MG63 (cell line): ENCODE data around the gene TTC27. TPM values are rescaled to one million over a fixed set of nuclear protein-coding genes. Genes with fewer than 3 reads are reported as not detected.
A peak's percentile ranks its signal among the peaks of the same experiment; 100 is the strongest.

Source experiments
- DNase-seq: peaks from one replicate; pipeline ENCODE4 v3.0.0-alpha.2; 2020
- H3K27me3 ChIP-seq: fragments of 250-450 bp; sonication (Bioruptor Pico); 2 replicates; pipeline ENCODE4 v1.5.1; 2020; ENCODE audit warnings: mild to moderate bottlenecking, moderate library complexity
- H3K36me3 ChIP-seq: fragments of 250-450 bp; sonication (Bioruptor Pico); 2 replicates; pipeline ENCODE4 v1.5.1; 2020; ENCODE audit warnings: mild to moderate bottlenecking, moderate library complexity
- H3K4me3 ChIP-seq: fragments of 250-450 bp; sonication (Bioruptor Pico); 2 replicates; pipeline ENCODE4 v1.5.1; 2020; ENCODE audit warnings: mild to moderate bottlenecking, moderate library complexity
- H3K9me3 ChIP-seq: fragments of 250-450 bp; sonication (Bioruptor Pico); 2 replicates; pipeline ENCODE4 v1.5.1; 2020; ENCODE audit warnings: mild to moderate bottlenecking, moderate library complexity
- total RNA-seq: library from RNA; depleted of rRNA; stranded (reverse); fragments of >200 nt; shearing (Covaris generic); gene quantifications from 2 replicates; pipeline ENCODE4 v1.2.3, GENCODE V29; 2014; ENCODE audit warnings: low replicate concordance

TTC27 gene
- total RNA-seq, 1 experiment from 2014 or later: 63.8 TPM

GRCh38 chr2:32647180-32647651, 19.4 kb downstream of the TTC27 start:
- no peaks in the 10 kb centered on the region for H3K27me3 ChIP-seq
- no peak overlapping the region for H3K4me3 ChIP-seq
- peaks cover 49% of the 10 kb centered on the region for H3K36me3 ChIP-seq
- H3K9me3 ChIP-seq: no peaks in the 10 kb centered on the region
- peak; percentile 3 for DNase-seq

- peaks cover 36% of the 10 kb centered on the region for H3K36me3 ChIP-seq
- no peaks in the 10 kb centered on the region for H3K9me3 ChIP-seq
- H3K4me3 ChIP-seq: no peak overlapping the region
- no peaks in the 10 kb centered on the region for H3K27me3 ChIP-seq
- no peak for DNase-seq
These were observed 24.8 kb downstream of the TTC27 start for GRCh38 chr2:32652555-32653209.

GRCh38 chr2:32656069-32656468, 28.2 kb downstream of the TTC27 start:
- peaks cover 31% of the 10 kb centered on the region for H3K36me3 ChIP-seq
- DNase-seq: no peak
- no peaks in the 10 kb centered on the region for H3K9me3 ChIP-seq
- no peak overlapping the region for H3K4me3 ChIP-seq
- no peaks in the 10 kb centered on the region for H3K27me3 ChIP-seq

GRCh38 chr2:32663864-32664263, 36.0 kb downstream of the TTC27 start:
- peaks cover 17% of the 10 kb centered on the region for H3K36me3 ChIP-seq
- no peaks in the 10 kb centered on the region for H3K27me3 ChIP-seq
- H3K9me3 ChIP-seq: no peaks in the 10 kb centered on the region
- H3K4me3 ChIP-seq: no peak overlapping the region
- DNase-seq: no peak

GRCh38 chr2:32666704-32667103, 38.9 kb downstream of the TTC27 start:
- H3K27me3 ChIP-seq: no peaks in the 10 kb centered on the region
- no peaks in the 10 kb centered on the region for H3K9me3 ChIP-seq
- DNase-seq: no peak
- H3K4me3 ChIP-seq: no peak overlapping the region
- H3K36me3 ChIP-seq: peaks cover 12% of the 10 kb centered on the region

GRCh38 chr2:32668254-32668653, 40.4 kb downstream of the TTC27 start:
- Histone ChIP-seq H3K36me3 (peaks cover 22% of the 10 kb centered on the region), H3K4me3 (no peak overlapping the region), H3K9me3 (no peaks in the 10 kb centered on the region), H3K27me3 (no peaks in the 10 kb centered on the region)
- no peak for DNase-seq

GRCh38 chr2:32671885-32672533, 44.2 kb downstream of the TTC27 start:
- H3K36me3 ChIP-seq: peaks cover 23% of the 10 kb centered on the region
- DNase-seq: no peak
- no peak overlapping the region for H3K4me3 ChIP-seq
- H3K9me3 ChIP-seq: no peaks in the 10 kb centered on the region
- H3K27me3 ChIP-seq: no peaks in the 10 kb centered on the region

GRCh38 chr2:32678825-32679224, 51.0 kb downstream of the TTC27 start:
- Histone ChIP-seq H3K9me3 (no peaks in the 10 kb centered on the region), H3K27me3 (no peaks in the 10 kb centered on the region), H3K36me3 (peaks cover 19% of the 10 kb centered on the region), H3K4me3 (no peak overlapping the region)
- no peak for DNase-seq

- no peaks in the 10 kb centered on the region for H3K9me3 ChIP-seq
- no peak overlapping the region for H3K4me3 ChIP-seq
- H3K36me3 ChIP-seq: peaks cover 18% of the 10 kb centered on the region
- H3K27me3 ChIP-seq: no peaks in the 10 kb centered on the region
- no peak for DNase-seq
These were observed 53.1 kb downstream of the TTC27 start for GRCh38 chr2:32680942-32681341.

- no peak overlapping the region for H3K4me3 ChIP-seq
- H3K27me3 ChIP-seq: no peaks in the 10 kb centered on the region
- peaks cover 12% of the 10 kb centered on the region for H3K36me3 ChIP-seq
- no peak for DNase-seq
- H3K9me3 ChIP-seq: no peaks in the 10 kb centered on the region
These were observed 55.8 kb downstream of the TTC27 start for GRCh38 chr2:32683520-32684086.

- Histone ChIP-seq H3K9me3 (no peaks in the 10 kb centered on the region), H3K36me3 (peaks cover 4% of the 10 kb centered on the region), H3K27me3 (no peaks in the 10 kb centered on the region), H3K4me3 (no peak overlapping the region)
- no peak for DNase-seq
These were observed 60.7 kb downstream of the TTC27 start for GRCh38 chr2:32688541-32688940.

GRCh38 chr2:32691678-32692077, 63.8 kb downstream of the TTC27 start:
- Histone ChIP-seq H3K4me3 (no peak overlapping the region), H3K9me3 (no peaks in the 10 kb centered on the region), H3K27me3 (no peaks in the 10 kb centered on the region), H3K36me3 (no peaks in the 10 kb centered on the region; the same call in none of the 2 replicates)
- DNase-seq: no peak

- no peak for DNase-seq
- Histone ChIP-seq H3K4me3 (no peak overlapping the region), H3K9me3 (no peaks in the 10 kb centered on the region), H3K27me3 (no peaks in the 10 kb centered on the region), H3K36me3 (no peaks in the 10 kb centered on the region; the same call in none of the 2 replicates)
These were observed 68.6 kb downstream of the TTC27 start for GRCh38 chr2:32696439-32696838.

- Histone ChIP-seq H3K9me3 (no peaks in the 10 kb centered on the region), H3K4me3 (no peak overlapping the region), H3K36me3 (no peaks in the 10 kb centered on the region; the same call in none of the 2 replicates), H3K27me3 (no peaks in the 10 kb centered on the region)
- no peak for DNase-seq
These were observed 69.3 kb downstream of the TTC27 start for GRCh38 chr2:32697156-32697555.

- Histone ChIP-seq H3K27me3 (no peaks in the 10 kb centered on the region), H3K36me3 (peaks cover 11% of the 10 kb centered on the region), H3K4me3 (no peak overlapping the region), H3K9me3 (no peaks in the 10 kb centered on the region)
- DNase-seq: no peak
These were observed 71.3 kb downstream of the TTC27 start for GRCh38 chr2:32699151-32699550.

- Histone ChIP-seq H3K36me3 (peaks cover 13% of the 10 kb centered on the region), H3K27me3 (no peaks in the 10 kb centered on the region), H3K9me3 (no peaks in the 10 kb centered on the region), H3K4me3 (no peak overlapping the region)
- DNase-seq: no peak
These were observed 74.0 kb downstream of the TTC27 start for GRCh38 chr2:32701806-32702205.

GRCh38 chr2:32702303-32703064, 74.6 kb downstream of the TTC27 start:
- DNase-seq: no peak

More at GRCh38 chr2:32702303-32703064, 74.6 kb downstream of the TTC27 start:
- no peaks in the 10 kb centered on the region for H3K27me3 ChIP-seq
- no peaks in the 10 kb centered on the region for H3K9me3 ChIP-seq
- H3K4me3 ChIP-seq: no peak overlapping the region
- H3K36me3 ChIP-seq: peaks cover 13% of the 10 kb centered on the region
